ENCODE measurements around the gene TBC1D9.

The TBC1D9 gene

GRCh38 chr4:140607852-140608251 lies 148.3 kb downstream of the TBC1D9 start:
- no peak for DNase-seq

- DNase-seq, result no peak
These were observed 151.6 kb downstream of the TBC1D9 start for GRCh38 chr4:140604544-140604943.

DNA sequence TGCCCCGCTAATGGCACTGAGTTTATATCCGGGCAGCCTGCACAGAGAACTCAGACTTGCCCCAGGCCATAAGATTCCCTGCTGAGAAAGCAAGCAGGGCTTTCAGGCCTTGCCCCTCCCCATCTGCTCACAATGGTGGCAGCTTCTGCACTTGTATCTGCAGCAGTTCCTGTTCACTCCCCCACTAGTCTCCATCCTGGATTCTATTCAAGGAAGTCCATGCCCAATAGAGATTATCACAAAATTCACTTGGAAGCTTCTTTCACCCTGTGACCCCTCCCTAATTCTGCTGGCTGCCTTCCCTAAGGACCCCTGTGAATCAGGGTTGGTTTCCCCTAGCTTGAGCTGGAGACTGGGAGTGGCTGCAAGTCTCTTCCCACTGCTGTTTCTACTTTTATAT lies 152.9 kb downstream of the TBC1D9 start:
- DNase-seq, result no peak

- DNase-seq, result no peak
These were observed 153.5 kb downstream of the TBC1D9 start for GRCh38 chr4:140602714-140603113.

GRCh38 chr4:140600408-140600807 lies 155.8 kb downstream of the TBC1D9 start:
- no peak for DNase-seq

DNA sequence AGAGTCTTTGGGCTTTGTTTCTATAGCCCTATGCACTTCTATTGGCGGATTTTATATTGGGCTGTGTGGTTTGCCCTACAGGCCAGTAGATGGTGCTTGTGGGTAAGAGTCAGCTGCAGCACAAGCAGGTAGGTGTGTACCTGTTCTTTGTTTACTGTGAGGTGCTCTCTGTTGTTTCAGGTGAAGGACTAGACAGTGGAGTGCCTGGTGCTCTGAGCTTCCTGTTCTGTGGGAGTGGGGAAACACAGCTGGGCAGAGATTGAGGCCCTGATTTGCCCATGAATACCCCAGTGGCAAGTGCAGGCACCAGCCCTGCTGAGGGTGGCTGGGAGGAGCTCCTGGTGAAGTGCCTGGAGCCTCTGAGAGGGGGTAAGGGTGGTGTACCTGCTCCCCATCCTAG lies 161.1 kb downstream of the TBC1D9 start:
- no peak for DNase-seq

DNA sequence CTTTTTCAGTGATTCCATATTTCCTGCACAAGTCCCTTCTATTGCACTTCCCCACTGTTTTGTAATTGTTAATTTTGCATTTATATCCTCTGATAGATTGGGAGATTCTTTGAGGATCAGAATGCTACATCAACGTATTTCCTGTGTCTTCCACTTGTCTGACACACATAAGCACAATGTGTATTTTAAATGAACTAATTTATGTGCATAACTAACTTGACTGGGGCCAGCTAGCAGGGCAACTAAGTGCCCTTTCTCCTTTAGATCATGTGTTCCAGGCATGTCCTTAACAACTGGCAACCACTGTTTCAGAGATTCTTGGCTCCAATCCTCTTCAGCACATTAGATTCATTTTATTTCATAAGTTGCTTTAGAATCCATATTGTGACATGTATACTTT lies 171.7 kb downstream of the TBC1D9 start:
- DNase-seq, result no peak

- no peak for DNase-seq
These were observed 175.1 kb downstream of the TBC1D9 start for GRCh38 chr4:140581078-140581477.

GRCh38 chr4:140579278-140579677 lies 176.9 kb downstream of the TBC1D9 start:
- no peak for DNase-seq

DNA sequence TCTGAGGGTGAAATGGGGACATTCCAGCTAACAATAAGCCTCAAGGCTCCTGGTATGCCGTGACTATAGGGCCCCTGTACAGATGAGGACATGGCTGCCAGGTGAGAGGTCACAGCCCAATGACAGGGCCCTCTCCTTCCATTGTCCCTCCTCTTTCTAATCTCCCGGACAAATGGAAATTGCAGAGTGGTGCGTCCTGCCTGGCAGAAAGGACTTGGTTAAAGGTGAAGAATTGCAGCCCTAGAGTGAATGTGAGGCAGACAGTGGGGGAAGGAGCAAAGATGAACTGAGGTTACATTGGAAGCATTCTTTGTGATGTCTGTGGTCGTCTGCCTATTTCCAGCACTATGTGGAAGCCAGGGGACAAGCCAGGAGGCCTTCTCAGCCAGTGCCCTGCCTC lies 180.7 kb downstream of the TBC1D9 start:
- no peak for DNase-seq

- DNase-seq, result no peak
These were observed 184.6 kb downstream of the TBC1D9 start for GRCh38 chr4:140571620-140572019.

Measured in NCI-H524 treated with DMSO at 0.1 percent for 48 hours (cell line).